Measurements from ENCODE around the gene EFNA4. TPM values are rescaled to one million over a fixed set of nuclear protein-coding genes. Genes with fewer than 3 reads are reported as not detected.

EFNA4 gene
- polyA plus RNA-seq, 2 of the 4 experiments (the other 2 are of a cell fraction) = 3.1 to 8.7 TPM

- H3K4me1 ChIP-seq = peaks cover 46% of the 10 kb centered on the region
- H3K4me2 ChIP-seq = no peak overlapping the region
- DNase-seq (ENCODE audit: low read depth in 1 of 2, low spot score in 1 of 2) (no peak), ATAC-seq (no peak), FAIRE-seq (no peak)
- H3K27ac ChIP-seq = peak overlapping the region in 1 of 2 experiments; percentile 66; a peak in 1 of 6 replicates
- ChIA-PET POLR2A (no interaction called here), CTCF (interaction anchor here (1.4 to 1.5 kb wide), 2 partner anchors 45 to 371 kb away, joined by 4 to 5 read pairs; no protein-coding TSS in a partner anchor)
- 93% methylated on average over 14 of the region's 14 CpGs for WGBS (ENCODE audit: missing lambda C conversion rate)
- H3K4me3 ChIP-seq = no peak overlapping the region
- no peak for TF ChIP-seq POLR2AphosphoS2 (conservative IDR thresholded peaks at IDR 0.05; ENCODE audit: low read length)
- no peaks in the 10 kb centered on the region for H3K9me3 ChIP-seq
Measured at GRCh38 chr1:155040358-155041093, 23.0 kb upstream of the EFNA4 start.

- peaks cover 47% of the 10 kb centered on the region for H3K4me1 ChIP-seq
- H3K4me2 ChIP-seq = no peak overlapping the region
- POLR2A ChIA-PET = no interaction called here
- FAIRE-seq (no peak), ATAC-seq (no peak), DNase-seq (ENCODE audit: low read depth in 1 of 2, low spot score in 1 of 2) (no peak)
- H3K4me3 ChIP-seq = no peak overlapping the region
- TF ChIP-seq FOSB (CRISPR knock-in tag; IDR thresholded peaks at IDR 0.05) (no peak), RFX5 (IDR thresholded peaks at IDR 0.05) (no peak), FOXS1 (CRISPR knock-in tag; IDR thresholded peaks at IDR 0.05) (no peak), KDM5A (IDR thresholded peaks at IDR 0.05) (no peak), CBX8 (IDR thresholded peaks at IDR 0.05) (no peak), HEYL (CRISPR knock-in tag; IDR thresholded peaks at IDR 0.05) (no peak), TFCP2L1 (CRISPR knock-in tag; IDR thresholded peaks at IDR 0.05) (no peak), REST (IDR thresholded peaks at IDR 0.05) (no peak), TP53 (CRISPR knock-in tag; IDR thresholded peaks at IDR 0.05) (no peak), MAFK (IDR thresholded peaks at IDR 0.05; ENCODE audit: partially characterized antibody) (no peak), BHLHE40 (IDR thresholded peaks at IDR 0.05; ENCODE audit: low read depth, low read length) (no peak), RNF2 (IDR thresholded peaks at IDR 0.05; ENCODE audit: borderline replicate concordance, low read depth) (no peak), EHMT2 (IDR thresholded peaks at IDR 0.05; ENCODE audit: low read depth) (no peak), ESRRA (IDR thresholded peaks at IDR 0.05; ENCODE audit: borderline replicate concordance, low read length) (no peak)
- TF ChIP-seq, protein P1, sequence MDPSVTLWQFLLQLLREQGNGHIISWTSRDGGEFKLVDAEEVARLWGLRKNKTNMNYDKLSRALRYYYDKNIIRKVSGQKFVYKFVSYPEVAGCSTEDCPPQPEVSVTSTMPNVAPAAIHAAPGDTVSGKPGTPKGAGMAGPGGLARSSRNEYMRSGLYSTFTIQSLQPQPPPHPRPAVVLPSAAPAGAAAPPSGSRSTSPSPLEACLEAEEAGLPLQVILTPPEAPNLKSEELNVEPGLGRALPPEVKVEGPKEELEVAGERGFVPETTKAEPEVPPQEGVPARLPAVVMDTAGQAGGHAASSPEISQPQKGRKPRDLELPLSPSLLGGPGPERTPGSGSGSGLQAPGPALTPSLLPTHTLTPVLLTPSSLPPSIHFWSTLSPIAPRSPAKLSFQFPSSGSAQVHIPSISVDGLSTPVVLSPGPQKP (IDR thresholded peaks at IDR 0.05; ENCODE audit: low read depth, low read length) = no peak
- TF ChIP-seq, protein P2, sequence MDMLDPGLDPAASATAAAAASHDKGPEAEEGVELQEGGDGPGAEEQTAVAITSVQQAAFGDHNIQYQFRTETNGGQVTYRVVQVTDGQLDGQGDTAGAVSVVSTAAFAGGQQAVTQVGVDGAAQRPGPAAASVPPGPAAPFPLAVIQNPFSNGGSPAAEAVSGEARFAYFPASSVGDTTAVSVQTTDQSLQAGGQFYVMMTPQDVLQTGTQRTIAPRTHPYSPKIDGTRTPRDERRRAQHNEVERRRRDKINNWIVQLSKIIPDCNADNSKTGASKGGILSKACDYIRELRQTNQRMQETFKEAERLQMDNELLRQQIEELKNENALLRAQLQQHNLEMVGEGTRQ (IDR thresholded peaks at IDR 0.05) = no peak
- TF ChIP-seq, protein P3, sequence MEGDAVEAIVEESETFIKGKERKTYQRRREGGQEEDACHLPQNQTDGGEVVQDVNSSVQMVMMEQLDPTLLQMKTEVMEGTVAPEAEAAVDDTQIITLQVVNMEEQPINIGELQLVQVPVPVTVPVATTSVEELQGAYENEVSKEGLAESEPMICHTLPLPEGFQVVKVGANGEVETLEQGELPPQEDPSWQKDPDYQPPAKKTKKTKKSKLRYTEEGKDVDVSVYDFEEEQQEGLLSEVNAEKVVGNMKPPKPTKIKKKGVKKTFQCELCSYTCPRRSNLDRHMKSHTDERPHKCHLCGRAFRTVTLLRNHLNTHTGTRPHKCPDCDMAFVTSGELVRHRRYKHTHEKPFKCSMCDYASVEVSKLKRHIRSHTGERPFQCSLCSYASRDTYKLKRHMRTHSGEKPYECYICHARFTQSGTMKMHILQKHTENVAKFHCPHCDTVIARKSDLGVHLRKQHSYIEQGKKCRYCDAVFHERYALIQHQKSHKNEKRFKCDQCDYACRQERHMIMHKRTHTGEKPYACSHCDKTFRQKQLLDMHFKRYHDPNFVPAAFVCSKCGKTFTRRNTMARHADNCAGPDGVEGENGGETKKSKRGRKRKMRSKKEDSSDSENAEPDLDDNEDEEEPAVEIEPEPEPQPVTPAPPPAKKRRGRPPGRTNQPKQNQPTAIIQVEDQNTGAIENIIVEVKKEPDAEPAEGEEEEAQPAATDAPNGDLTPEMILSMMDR (IDR thresholded peaks at IDR 0.05) = no peak
- TF ChIP-seq, protein P4, sequence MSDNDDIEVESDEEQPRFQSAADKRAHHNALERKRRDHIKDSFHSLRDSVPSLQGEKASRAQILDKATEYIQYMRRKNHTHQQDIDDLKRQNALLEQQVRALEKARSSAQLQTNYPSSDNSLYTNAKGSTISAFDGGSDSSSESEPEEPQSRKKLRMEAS (IDR thresholded peaks at IDR 0.05) = no peak
- TF ChIP-seq, protein P5, sequence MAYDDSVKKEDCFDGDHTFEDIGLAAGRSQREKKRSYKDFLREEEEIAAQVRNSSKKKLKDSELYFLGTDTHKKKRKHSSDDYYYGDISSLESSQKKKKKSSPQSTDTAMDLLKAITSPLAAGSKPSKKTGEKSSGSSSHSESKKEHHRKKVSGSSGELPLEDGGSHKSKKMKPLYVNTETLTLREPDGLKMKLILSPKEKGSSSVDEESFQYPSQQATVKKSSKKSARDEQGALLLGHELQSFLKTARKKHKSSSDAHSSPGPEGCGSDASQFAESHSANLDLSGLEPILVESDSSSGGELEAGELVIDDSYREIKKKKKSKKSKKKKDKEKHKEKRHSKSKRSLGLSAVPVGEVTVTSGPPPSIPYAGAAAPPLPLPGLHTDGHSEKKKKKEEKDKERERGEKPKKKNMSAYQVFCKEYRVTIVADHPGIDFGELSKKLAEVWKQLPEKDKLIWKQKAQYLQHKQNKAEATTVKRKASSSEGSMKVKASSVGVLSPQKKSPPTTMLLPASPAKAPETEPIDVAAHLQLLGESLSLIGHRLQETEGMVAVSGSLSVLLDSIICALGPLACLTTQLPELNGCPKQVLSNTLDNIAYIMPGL (CRISPR knock-in tag; IDR thresholded peaks at IDR 0.05; ENCODE audit: borderline replicate concordance) = no peak
- TF ChIP-seq, protein P6, sequence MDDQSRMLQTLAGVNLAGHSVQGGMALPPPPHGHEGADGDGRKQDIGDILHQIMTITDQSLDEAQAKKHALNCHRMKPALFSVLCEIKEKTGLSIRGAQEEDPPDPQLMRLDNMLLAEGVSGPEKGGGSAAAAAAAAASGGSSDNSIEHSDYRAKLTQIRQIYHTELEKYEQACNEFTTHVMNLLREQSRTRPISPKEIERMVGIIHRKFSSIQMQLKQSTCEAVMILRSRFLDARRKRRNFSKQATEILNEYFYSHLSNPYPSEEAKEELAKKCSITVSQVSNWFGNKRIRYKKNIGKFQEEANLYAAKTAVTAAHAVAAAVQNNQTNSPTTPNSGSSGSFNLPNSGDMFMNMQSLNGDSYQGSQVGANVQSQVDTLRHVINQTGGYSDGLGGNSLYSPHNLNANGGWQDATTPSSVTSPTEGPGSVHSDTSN (IDR thresholded peaks at IDR 0.05) = no peak
- no peaks in the 10 kb centered on the region for H3K9me3 ChIP-seq
- 89% methylated on average over 5 of the region's 5 CpGs for WGBS (ENCODE audit: missing lambda C conversion rate)
- CTCF ChIA-PET = interaction anchor here (5.9 kb wide), 1 partner anchor 43 kb away, joined by 36 read pairs; no protein-coding TSS in a partner anchor
- H3K27ac ChIP-seq = peak overlapping the region in 1 of 2 experiments; percentile 16; a peak in 1 of 6 replicates
Measured at GRCh38 chr1:155042789-155043188, 20.8 kb upstream of the EFNA4 start.

Measured in A549 (cell line).